ACC112 (cell line): ENCODE measurements around the gene DHX16.
A peak's percentile ranks its signal among the peaks of the same experiment; 100 is the strongest.

Experiments
- H2AFZ ChIP-seq: fragments of 200-600 bp; sonication (generic); one replicate; pipeline ENCODE4 v1.6.0; 2017; ENCODE audit warnings: antibody characterized with exemption, low read length; ENCODE audit not compliant: unreplicated experiment
- H3K27ac ChIP-seq: fragments of 200-600 bp; sonication (generic); 2 replicates; pipeline ENCODE4 v1.5.1; 2014; ENCODE audit warnings: low read depth, mild to moderate bottlenecking, antibody characterized with exemption, low read length, moderate library complexity
- H3K27me3 ChIP-seq: fragments of 200-600 bp; sonication (generic); 2 replicates; pipeline ENCODE4 v1.6.1; 2014; ENCODE audit warnings: mild to moderate bottlenecking, antibody characterized with exemption, low read length, moderate library complexity, mixed read lengths; ENCODE audit not compliant: insufficient read depth
- H3K36me3 ChIP-seq: fragments of 200-600 bp; sonication (generic); 2 replicates; pipeline ENCODE4 v1.6.1; 2016; ENCODE audit warnings: mild to moderate bottlenecking, antibody characterized with exemption, low read length, moderate library complexity, mixed read lengths; ENCODE audit not compliant: insufficient read depth
- H3K4me1 ChIP-seq: fragments of 200-600 bp; sonication (generic); one replicate; pipeline ENCODE4 v1.6.1; 2016; ENCODE audit warnings: low read length, mixed read lengths; ENCODE audit not compliant: insufficient read depth, unreplicated experiment, control insufficient read depth
- H3K4me3 ChIP-seq: fragments of 200-600 bp; sonication (generic); 2 replicates; pipeline ENCODE4 v1.5.1; 2014; ENCODE audit warnings: mild to moderate bottlenecking, low read depth, low read length
- H3K79me2 ChIP-seq: fragments of 200-600 bp; sonication (generic); one replicate; pipeline ENCODE4 v1.6.0; 2016; ENCODE audit warnings: low read length; ENCODE audit not compliant: control insufficient read depth, unreplicated experiment, insufficient read depth

The DHX16 gene

DNA sequence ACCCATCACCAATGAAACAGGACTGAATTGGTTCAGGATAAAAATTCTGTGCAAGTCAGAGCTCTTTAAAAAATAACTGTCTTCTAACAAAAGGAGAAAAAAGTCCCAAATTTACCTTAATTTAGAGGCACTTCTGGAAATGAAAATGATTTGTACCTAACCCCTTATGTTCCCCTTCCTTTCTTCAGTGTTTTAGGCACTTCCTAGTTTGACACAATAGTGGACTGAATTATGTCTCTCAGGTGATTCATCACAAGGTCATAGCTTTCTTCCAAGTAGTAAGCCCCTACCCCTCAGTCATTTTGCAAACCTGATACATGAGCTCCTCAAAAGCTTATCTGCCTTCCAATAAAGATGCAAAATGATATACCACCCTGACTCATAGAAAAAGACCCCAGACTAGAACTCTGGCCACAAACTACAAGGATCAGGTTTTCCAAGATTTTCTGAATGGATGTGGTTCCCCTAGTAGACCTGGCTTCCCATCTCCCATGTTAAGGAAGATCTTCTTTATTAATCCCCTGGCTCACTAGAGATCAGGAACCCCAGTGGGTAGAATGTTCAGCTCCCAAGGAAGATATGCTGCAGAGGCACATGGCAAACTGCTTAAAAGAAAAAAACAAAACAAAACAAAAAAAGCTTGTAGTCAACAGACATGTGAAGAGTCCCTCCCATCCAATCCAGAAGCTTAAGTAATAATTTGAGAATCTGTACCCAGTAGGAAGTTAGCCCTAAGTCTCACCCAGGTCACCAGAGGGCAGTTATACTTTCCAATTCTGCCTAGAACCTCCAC lies 59.4 kb downstream of the DHX16 start:
- peaks cover 64% of the 10 kb centered on the region for H3K79me2 ChIP-seq
- H3K27ac ChIP-seq: peak overlapping the region; percentile 55
- H3K36me3 ChIP-seq: peaks cover 33% of the 10 kb centered on the region

GRCh38 chr6:30612687-30613248 lies 60.0 kb downstream of the DHX16 start:
- no peaks in the 10 kb centered on the region for H3K27me3 ChIP-seq
- H3K79me2 ChIP-seq: peaks cover 57% of the 10 kb centered on the region
- H3K4me1 ChIP-seq: peaks cover 32% of the 10 kb centered on the region
- H3K27ac ChIP-seq: peak overlapping the region; percentile 55
- no peak overlapping the region for H3K4me3 ChIP-seq
- H2AFZ ChIP-seq: no peak overlapping the region
- peaks cover 33% of the 10 kb centered on the region for H3K36me3 ChIP-seq

More for the DNA sequence above, 59.4 kb downstream of the DHX16 start:
- H2AFZ ChIP-seq: no peak overlapping the region
- H3K27me3 ChIP-seq: no peaks in the 10 kb centered on the region
- peaks cover 32% of the 10 kb centered on the region for H3K4me1 ChIP-seq
- H3K4me3 ChIP-seq: peak overlapping the region; percentile 70

DNA sequence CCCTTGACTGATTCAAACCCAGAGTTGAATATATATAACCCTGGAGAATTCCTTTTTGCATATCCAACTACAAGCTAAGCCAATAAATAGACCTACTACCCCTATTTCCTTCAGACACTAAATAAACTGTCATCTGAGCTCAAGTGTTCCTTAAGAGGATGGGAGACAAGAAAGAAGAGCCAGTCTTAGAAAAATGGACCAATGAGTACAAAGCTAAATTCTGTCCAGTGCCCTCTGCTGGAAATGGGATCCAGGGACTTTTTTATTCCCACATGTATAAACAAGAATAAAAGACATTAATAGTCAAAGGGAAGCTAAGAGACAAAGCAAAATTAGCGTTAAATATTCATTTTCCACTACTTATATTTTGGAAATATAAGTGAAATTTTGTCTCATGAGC lies 60.6 kb downstream of the DHX16 start:
- H3K4me1 ChIP-seq: peaks cover 32% of the 10 kb centered on the region
- no peaks in the 10 kb centered on the region for H3K27me3 ChIP-seq
- no peak overlapping the region for H3K4me3 ChIP-seq
- peak overlapping the region; percentile 55 for H3K27ac ChIP-seq
- no peak overlapping the region for H2AFZ ChIP-seq
- peaks cover 36% of the 10 kb centered on the region for H3K36me3 ChIP-seq
- peaks cover 56% of the 10 kb centered on the region for H3K79me2 ChIP-seq

DNA sequence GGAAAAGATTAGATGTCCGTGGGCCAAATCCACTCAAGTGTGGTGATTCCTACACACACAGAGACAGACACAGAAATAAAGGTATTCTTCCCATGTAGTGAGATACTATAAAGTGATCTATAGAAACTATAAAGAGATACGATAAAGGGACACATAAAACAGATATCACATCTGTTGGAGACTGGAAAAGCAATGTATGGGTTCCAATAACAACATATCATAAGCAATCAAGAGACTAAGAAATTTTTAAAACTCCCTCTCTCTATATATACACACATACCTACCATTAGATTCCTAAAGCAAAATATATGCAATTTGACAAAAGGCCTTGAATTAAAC lies 61.0 kb downstream of the DHX16 start:
- Histone ChIP-seq H3K27me3 (no peaks in the 10 kb centered on the region), H3K4me3 (no peak overlapping the region), H2AFZ (no peak overlapping the region), H3K36me3 (peaks cover 38% of the 10 kb centered on the region), H3K79me2 (peaks cover 53% of the 10 kb centered on the region), H3K27ac (no peak overlapping the region), H3K4me1 (peaks cover 32% of the 10 kb centered on the region)

- Histone ChIP-seq H3K36me3 (peaks cover 38% of the 10 kb centered on the region), H3K79me2 (peaks cover 47% of the 10 kb centered on the region), H2AFZ (no peak overlapping the region), H3K4me3 (no peak overlapping the region), H3K4me1 (peaks cover 32% of the 10 kb centered on the region), H3K27ac (no peak overlapping the region), H3K27me3 (no peaks in the 10 kb centered on the region)
Observed at GRCh38 chr6:30611150-30611855, 61.5 kb downstream of the DHX16 start.

DNA sequence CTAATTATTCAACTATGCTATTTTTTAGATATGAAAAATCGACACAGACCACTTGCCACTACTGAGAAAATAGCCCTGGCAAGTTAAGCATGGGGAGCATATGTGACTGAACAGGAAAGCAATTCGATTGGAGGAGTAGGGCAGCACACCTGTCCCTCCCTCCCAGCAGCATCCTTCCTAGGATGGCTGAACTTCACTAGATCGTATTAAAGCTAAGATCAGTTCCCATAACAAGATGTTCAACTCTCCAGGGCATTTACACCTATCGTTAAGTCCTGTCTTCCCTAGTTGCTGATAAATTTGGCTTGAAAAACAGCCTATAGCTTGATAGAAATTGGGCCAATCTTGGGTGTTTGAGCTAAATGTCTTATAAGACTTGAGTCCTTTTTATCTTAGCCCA lies 62.7 kb downstream of the DHX16 start:
- Histone ChIP-seq H3K79me2 (peaks cover 38% of the 10 kb centered on the region), H3K27ac (peak overlapping the region; percentile 14; the same call in 1 of the 2 replicates), H3K4me3 (no peak overlapping the region), H3K4me1 (peaks cover 32% of the 10 kb centered on the region), H3K27me3 (no peaks in the 10 kb centered on the region), H3K36me3 (peaks cover 42% of the 10 kb centered on the region), H2AFZ (no peak overlapping the region)

DNA sequence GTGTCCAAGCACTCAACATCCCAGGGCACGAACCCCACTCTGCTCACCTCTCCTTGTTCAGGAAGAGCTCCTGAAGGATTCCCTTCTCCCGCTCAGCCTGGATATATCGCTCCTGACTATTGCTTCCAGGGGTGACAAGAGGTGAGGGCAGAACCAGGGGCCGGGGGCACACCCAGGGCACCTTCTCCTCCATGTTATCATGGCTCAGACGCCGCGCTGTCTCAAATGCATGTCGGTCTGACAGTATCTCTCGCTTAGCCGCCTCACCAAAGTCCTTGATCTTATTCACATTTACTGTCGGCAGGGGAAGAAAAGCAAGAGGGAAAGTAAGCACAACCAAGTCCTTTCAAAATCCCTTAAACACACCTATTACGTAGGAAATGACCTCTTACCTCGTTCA lies 68.8 kb downstream of the DHX16 start:
- H3K4me1 ChIP-seq: no peaks in the 10 kb centered on the region
- peaks cover 4% of the 10 kb centered on the region for H3K79me2 ChIP-seq
- no peak overlapping the region for H2AFZ ChIP-seq
- no peak overlapping the region for H3K4me3 ChIP-seq
- no peak overlapping the region for H3K27ac ChIP-seq
- H3K27me3 ChIP-seq: no peaks in the 10 kb centered on the region
- peaks cover 65% of the 10 kb centered on the region for H3K36me3 ChIP-seq
